GM18508 (cell line): ENCODE measurements around the gene WDR33.

Experiments used
- ATAC-seq: cut with Tn5 transposase; IDR thresholded peaks from one replicate; pipeline ENCODE4 v1.9.1; 2021; ENCODE audit warnings: moderate number of reproducible peaks; ENCODE audit not compliant: insufficient read depth, unreplicated experiment

WDR33 gene

DNA sequence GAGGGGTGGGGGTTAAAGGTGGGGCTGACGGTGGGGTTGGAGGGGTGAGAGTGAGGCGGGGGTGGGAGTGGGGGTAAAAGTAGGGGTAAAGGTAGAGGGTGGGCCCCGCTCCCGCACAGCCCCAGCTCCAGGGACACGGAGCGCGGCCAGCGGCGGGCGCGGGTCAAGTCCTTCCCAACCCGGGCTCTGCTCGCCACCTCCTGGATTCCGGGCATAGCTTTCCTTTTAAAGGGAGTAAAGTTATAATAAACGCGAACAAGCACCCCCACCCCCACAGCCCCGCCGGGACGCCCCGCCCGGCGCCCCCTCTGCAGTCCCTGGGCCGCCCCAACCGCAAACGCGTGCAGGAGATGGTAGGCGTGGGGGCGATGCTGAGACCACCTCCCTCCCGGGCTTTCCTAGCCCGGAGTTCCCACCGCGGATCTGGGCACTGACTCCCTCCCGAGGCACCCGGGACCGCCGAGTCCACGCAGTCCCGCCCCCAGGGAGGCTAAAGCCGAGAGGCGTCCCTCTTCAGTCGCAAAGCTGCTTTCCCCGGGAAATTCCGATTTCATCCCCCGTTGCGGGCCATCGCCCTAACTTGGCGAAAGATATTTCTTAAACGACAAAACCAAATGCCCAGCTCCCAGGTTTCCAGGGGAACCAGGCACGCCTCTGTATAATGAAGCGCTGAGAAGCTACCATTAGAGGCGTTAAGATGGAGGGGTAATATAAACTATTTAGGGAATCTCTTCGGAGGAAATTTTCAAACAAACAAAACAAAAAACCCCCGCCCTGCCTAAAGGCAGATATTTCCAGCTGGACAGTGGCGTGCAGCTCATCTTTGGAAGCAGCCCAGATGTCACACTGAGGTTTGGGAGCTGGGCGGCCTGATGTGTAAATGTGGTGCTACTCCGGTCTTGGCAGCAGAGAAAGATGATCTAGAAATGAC lies 135.4 kb downstream of the WDR33 start, which contains the start of gene LIMS2:
LIMS2 (minus strand) TSS at position 200 of the 931 bp plus-strand sequence. CDS start 506 bp downstream, outside the sequence.
- no peak for ATAC-seq

DNA sequence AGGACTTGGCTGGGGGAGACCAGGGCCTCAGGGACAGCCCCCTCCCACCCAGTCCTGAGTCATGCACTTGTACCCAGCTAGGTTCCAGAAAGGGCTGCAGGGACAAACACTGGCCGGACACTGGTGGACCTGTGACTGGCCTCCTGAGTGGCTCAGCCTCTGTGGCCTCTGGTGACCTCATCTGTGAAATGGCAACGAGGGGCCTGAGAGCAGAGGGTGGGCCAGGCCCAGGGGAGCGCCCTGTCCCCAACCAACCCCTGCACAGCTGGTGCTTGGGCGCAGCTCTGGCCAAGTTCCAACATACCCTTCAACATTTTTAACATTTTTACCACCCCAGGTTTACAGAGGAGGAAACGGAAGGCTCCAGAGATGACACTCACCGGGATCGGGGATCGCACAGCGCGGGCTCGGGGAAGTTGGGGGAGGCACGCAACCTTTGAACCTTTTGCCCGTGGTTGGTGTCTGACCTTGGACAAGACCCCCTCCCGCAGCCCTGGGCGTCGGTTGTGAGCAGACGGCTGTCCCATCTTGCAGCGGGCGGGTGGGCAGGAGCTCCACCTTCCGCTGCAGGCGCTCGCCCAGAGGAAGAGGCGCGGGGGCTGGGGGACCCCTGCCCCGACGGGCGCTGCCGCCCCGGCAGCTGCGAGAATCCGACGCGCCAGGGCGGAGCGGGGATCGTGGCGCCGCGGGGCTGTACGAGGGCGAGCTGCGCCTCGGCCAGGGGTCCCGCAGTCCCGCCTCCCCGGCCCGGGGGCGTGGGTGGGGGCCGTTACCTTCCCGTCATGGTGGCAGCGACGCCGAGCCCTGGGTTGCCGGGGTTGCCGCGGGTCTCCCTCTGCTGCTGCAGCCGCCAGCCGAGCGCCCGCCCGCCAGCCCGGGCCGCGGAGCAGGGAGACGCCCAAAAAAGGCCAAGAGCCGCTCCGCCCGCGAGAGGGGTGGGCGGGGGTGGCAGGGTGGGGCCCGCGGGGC lies 136.4 kb downstream of the WDR33 start:
- no peak for ATAC-seq

DNA sequence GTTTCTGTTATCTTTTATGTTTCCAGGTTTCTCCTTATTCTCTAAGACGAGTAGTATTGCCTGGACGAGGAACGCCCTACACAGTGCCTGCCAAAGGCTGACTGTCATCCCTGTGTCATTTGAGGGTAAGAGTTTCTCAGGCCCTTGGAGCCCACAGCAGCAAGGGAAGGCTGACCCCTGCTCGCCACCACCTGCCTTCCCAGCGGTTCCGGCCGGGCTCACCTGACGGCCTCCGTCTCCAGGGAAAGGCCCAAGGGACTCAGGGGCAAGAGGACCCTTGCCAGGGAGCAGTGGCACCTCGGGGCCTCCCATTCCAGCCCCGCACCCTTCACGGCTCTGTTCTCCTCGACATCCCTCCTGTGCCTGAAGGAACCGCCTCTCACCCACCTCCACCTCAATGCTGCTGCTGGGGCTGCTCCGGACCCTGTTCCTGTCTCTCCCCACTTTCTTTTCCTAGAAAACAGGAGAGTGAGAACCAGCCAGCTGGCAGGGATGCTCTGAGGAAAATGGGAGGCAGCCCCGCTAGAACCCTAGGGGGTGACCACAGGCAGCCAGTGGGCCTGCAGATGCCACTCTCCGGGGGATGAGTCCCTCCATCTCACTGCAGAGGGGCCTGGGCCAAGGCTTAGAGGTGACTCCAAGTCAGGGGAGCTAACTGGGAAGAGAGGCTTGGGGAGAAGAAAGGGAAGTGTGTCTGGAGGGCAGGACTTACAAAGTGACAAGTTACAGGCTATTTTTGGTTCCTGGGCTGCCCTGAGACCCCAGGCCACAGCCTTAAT lies 137.5 kb downstream of the WDR33 start:
- ATAC-seq: no peak

DNA sequence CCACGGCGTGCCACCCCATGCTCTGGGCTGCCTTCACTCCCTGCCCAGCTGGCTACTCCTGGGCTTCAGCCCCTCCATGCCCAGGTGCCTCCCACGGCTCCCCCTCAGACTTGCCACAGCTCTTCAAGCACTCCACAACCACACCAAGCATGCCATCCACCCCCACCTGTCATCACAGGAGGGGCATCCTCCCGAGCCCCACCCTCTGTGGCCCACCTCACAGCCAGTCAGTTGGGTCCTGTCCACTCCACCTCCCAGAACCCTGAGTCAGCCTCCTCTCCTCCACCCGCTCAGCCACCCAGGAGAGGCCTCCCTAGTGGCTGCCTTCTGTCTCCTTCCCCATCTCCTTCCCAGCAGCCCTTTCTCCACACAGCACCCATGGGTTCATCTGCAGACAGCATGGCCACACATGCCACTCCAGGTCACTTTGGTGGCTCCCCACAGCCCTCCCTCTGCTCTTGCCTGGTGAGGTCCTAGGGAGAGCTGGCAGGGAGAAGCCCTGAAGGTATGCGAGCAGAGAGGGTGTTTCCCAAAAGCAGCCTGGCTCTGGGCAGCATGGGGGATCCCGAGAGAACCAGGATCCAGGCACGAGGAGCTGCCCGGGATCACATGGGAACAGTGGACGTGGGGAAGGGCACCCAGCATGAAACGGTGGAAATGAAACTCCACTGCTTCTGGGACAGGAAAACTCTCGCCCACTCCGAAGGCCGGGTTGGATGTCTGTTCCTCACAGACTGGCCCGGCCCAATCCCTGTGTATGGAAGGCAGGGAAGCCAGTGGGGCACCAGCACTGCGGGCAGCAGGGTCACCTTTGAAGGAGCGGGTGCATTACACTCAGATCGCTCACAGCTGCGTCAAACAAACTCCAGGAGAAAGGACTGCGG lies 138.4 kb downstream of the WDR33 start:
- ATAC-seq: no peak

DNA sequence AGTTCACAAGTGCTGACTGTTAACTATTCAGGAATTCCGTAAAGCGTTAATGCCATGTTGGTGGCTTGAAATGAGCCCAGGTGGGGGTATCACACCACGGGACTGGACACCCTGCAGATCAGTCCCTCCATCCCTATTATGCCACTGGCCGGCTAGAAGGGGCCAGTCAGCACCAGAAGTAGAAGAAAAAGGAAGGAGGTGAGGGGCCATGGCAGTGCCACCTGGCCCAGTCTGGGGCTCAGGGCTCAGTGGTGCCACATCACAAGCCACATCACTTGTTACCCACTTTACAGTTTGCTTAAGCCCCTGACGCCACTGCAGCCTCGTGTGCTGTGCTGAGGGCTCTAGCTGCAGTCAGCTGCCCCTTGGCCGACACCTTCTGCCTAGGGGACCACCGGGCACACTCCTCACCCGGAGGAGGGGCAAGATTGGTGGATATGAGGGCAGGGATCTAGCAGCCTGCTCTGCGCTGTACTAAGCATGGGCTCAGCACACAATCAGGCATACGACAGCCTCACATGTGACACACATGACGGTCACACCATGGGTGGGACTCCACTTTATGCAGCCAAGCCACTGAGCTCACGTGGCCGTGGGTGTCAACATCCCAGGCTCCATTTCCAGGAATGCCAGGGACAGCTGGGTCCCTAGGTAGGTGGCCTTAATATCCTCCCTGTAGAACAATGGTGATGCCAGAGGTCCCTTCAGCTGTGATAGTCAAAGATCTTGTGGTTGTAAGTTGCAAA lies 139.2 kb downstream of the WDR33 start:
- no peak for ATAC-seq

DNA sequence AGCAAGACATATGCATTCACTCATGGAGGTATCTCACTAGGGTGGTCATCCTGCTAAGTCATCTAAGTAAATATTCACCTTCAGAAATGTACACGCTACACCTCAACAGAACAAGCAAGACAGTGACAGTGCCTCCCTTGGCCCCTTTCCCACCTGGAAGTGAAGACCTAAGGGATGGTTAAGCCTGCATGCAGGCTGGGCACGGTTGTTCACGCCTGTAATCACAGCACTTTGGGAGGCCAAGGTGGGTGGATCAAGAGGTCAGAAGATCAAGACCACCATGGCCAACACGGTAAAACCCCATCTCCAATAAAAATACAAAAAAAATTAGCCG lies 140.0 kb downstream of the WDR33 start:
- no peak for ATAC-seq

DNA sequence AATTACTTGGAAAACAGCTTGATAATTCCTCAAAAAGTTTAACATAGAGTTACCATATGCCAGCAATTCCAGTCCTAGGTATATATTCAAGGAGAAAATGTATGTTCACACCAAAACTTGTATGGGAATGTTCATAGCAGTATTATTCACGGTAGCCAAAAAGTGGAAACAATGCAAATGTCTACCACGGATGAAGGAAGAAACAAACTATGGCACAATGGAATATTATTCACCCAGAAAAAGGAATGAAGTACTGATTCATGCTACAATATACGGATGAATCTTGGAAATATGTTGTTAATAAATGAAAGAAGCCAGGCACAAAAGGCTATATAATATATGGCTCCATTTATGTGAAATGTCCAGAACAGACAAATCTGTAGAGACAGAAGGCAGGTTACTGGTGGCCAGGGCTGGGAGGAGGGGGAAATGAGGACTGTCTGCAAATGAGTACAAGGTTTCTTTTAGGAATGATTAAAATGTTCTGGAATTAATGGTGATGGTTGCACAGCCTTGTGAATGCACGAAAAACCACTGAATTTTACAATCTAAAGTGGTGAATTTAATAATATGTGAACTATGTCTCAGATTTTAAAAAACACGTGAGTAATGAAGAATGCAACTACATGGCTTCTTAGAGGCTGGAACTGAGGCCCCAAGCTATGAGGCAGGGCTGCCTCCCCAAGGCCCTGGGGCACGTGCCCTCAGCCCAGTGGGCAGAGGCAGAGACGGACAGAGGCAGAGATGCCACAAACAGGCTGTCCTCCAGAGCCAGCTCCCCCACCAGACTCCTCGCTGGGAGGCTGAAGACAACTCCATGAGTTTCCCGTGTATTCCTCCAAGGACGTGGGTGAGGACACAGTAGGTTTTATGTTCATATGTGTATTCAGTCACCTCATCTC lies 140.7 kb downstream of the WDR33 start:
- no peak for ATAC-seq

DNA sequence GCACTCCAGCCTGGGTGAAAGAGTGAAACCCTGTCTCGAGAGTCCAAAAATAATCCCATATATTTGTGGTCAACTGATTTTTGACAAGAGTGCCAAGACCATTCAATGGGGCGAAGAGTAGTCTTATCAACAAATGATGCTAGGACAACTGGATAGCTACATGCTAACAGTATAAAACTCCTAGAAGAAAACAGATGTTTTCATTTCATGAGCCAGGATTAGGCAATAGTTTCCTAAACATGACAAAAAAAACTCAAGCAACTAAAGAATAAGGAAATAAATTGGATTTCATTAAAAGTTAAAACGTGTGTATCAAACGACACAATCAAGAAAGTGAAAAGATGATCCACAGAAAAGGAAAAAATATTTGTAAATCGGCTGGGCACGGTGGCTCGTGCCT lies 141.9 kb downstream of the WDR33 start:
- ATAC-seq: no peak

DNA sequence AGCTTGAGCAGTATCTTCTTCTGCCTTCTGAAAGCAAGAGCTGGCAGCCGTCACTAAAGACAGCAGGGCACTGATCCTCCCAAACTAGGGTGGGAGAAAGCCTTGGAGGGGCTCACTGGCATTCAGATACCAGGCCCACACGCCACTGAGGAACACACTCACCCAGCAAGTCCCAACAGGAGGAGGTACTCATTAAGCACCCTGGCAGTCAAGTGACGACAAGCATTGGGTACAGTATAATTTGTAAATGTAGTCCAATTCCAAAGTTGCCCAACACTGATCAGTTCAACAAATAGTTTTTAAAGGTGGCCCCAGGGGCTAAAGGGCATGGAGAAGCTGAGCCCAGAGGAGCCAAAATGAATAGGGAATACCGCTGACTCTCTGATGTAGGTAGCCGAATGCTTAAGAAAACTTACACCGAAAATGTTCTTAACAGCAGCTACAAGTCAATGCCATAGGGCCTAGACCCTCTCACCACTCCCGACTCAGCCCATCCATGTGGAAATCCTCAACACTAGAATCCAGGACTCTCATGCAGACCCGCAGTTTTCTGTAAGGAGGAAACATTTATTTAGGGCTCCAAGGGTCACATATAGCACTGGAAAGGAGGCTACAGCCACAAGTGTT lies 145.6 kb downstream of the WDR33 start:
- ATAC-seq: no peak

DNA sequence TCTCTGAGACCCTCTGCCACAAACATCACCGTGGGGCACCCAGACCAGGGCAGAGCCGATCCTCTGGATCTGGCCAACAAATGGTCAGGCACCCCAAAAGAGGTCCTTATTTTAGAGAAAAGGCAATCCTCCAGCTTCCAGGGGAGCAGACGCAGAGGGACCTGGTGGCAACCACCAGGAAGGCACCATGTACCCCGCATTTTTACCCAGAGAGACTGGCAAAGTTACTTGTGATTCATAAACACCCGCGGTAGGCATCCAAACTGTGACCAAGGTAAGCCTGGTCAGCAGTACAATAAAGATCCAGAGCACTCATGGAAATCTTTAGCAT lies 146.1 kb downstream of the WDR33 start:
- no peak for ATAC-seq

DNA sequence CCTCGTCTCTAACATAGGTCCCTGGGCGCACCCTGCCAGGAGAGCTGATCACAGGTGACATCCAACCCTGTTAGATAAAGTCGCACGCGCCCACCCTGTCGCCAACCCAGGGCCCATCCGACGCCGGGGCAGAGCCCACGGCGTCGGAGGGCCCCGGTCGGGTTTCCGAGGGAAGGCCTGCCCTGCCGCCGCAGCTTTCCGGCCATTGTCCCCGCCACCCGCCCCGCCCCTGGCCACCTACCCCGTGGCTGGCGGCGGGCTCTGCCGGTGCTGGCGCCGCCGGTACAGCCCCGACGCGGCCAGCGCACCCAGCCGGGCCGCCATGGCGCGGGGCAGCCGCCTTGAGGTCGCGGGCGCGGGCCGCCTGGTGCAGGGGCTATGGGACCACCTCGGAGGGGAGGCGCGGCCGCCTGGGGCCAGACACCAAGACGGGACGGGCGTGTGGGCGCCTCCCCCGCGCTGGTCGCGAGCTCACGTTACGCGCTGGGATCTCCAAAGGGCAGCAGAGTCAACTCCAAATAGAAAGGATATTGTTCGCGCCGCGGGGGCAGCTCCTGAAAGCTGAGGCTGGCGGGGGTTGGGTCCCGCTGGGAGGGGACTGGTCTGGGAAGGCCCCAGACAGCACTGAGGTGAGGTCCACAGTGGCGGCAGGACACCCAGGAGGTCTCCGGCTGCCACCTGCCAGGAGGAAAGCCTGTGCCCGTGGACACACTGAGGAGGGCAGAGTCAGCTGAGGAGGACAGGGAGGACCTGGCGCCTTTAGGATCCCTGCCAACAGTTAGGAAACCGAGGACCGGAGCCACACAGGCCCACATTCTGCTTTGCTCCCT lies 146.7 kb downstream of the WDR33 start:
- ATAC-seq: no peak

DNA sequence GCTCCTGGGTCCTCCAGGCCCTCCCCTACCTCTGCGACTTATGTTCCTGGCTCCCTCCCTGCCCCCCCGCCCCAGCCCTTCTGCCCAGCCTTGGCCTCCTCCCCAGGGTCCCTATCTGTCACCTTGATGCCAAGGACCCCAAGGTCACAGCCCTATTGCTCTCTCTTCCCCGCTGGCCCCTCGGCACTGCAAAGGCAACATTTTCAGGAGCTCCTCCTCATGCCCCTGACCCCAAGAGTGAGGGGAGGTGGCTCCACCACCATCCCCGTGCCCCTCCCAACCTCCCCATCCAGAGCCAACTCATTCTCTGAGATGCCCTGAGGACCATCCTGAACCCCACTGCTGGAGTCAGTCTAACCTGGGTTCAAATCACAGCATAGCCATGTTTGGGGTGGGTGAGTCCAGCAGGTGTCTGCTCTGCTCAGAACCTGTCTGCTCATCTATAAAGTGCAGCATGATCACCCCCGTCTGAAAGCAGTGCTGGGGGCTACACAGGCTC lies 147.4 kb downstream of the WDR33 start:
- ATAC-seq: no peak

DNA sequence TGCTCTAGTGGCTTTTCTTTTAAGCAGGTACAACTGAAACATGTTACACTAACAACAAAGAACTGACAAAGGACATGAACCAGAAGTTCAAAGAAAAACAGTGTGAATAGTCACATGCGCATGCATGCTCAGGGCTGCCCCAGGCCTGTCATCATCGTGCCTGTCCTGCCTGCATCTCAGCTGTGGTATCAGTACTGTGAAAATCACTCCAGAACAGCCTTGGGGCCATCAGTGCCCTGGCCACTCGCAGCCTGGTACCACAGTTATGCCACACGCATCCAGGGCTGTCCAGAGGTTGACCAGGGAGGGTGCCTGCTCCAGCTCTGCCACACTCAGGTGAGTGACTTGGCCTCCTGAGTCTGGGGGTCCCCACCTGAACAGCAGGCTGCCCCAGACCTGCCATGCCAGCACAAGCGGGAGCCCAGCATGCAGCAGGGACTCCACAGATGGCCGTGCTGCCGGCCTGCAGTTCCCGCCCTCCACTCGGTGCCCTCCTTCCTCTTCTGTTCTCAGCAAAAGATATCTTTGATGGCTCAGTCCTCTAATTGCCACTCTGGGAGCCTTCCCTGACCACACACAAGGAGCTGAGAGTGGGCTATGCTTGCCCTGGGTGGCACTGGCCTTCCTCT lies 147.9 kb downstream of the WDR33 start:
- ATAC-seq: no peak

DNA sequence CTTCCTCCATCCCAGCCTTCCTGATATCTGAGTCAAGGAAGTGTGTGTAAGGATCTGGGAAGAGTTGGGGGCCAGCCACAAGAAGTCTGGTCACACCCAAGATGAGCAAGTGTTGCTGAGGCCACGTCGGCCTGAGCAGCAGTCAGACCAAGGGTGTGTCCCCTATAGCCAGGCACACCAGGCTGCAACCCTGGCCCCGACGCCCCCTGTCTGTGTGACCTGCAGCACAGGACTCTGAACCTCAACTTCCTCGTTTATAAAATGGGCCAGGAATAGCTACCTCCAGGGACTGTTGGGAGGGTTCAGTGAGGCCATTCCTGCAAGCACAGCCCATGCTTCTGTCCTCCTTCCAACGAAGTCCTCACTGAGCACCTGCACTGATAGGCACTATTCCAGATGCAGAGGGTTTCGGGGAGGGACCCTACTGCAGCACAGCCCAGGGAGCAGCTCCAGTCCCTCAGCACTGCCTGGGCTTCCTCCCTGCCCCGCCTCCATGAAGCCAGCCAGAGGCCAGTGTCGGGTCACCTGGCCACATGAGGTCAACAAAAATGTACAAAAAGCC lies 148.9 kb downstream of the WDR33 start:
- ATAC-seq: no peak

DNA sequence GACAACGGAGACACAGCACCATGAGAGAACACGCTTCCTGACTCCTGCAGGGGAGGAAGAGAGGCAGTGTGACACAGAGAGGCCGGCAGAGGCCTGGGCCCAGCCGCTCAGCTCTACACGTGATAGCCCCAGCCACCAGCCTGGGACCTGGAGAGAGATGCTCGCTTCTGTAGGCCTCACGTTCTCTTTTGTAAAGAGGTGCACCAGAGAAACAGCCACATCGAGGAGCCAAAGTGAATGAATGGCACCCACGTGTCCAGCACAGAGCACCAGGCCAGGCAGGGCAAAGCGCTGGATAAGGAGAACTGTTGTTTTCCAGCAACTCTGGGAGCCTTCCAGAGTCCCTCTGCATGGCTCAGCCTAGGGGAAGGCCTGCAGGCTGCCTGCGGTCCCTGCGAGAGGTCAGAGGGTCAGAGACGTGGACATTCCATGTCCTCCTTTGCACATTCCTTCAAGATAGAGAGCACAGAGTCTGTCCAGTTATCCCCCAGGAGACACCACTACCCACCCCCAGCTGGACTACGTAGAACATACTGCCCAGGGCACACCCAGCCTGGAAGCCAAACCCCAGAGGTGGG lies 149.8 kb downstream of the WDR33 start:
- ATAC-seq: no peak
